ENCODE measurements around the gene KCND2. TPM values are rescaled to one million over a fixed set of nuclear protein-coding genes. Genes with fewer than 3 reads are reported as not detected.

Gene KCND2
- total and polyA plus RNA-seq, 2 experiments from 2014 or later = 0.45 to 2.2 TPM

GRCh38 chr7:120334475-120334874, 61.5 kb downstream of the KCND2 start:
- Histone ChIP-seq H3K4me3 (no peak overlapping the region), H3K36me3 (no peaks in the 10 kb centered on the region), H3K4me1 (ENCODE audit: low read depth) (no peaks in the 10 kb centered on the region), H3K9me3 (ENCODE audit: low read depth) (no peaks in the 10 kb centered on the region), H3K27ac (no peak overlapping the region), H3K27me3 (no peaks in the 10 kb centered on the region)
- TF ChIP-seq, protein P1, sequence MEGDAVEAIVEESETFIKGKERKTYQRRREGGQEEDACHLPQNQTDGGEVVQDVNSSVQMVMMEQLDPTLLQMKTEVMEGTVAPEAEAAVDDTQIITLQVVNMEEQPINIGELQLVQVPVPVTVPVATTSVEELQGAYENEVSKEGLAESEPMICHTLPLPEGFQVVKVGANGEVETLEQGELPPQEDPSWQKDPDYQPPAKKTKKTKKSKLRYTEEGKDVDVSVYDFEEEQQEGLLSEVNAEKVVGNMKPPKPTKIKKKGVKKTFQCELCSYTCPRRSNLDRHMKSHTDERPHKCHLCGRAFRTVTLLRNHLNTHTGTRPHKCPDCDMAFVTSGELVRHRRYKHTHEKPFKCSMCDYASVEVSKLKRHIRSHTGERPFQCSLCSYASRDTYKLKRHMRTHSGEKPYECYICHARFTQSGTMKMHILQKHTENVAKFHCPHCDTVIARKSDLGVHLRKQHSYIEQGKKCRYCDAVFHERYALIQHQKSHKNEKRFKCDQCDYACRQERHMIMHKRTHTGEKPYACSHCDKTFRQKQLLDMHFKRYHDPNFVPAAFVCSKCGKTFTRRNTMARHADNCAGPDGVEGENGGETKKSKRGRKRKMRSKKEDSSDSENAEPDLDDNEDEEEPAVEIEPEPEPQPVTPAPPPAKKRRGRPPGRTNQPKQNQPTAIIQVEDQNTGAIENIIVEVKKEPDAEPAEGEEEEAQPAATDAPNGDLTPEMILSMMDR (IDR thresholded peaks at IDR 0.05; ENCODE audit: low read depth, low read length) = no peak
- no peak for DNase-seq (ENCODE audit: low read depth in 1 of 2, low spot score in 1 of 2)

GRCh38 chr7:120337308-120337907, 64.4 kb downstream of the KCND2 start:
- H3K27ac ChIP-seq = no peak overlapping the region
- DNase-seq (ENCODE audit: low read depth in 1 of 2, low spot score in 1 of 2) = peak; percentile 25 to 35
- no peaks in the 10 kb centered on the region for H3K27me3 ChIP-seq
- H3K4me1 ChIP-seq (ENCODE audit: low read depth) = no peaks in the 10 kb centered on the region
- H3K36me3 ChIP-seq = no peaks in the 10 kb centered on the region
- no peak overlapping the region for H3K4me3 ChIP-seq
- H3K9me3 ChIP-seq (ENCODE audit: low read depth) = no peaks in the 10 kb centered on the region
- TF ChIP-seq, protein P1 (IDR thresholded peaks at IDR 0.05; ENCODE audit: low read depth, low read length) = peak; percentile 51

GRCh38 chr7:120344276-120344675, 71.3 kb downstream of the KCND2 start:
- no peaks in the 10 kb centered on the region for H3K27me3 ChIP-seq

DNA sequence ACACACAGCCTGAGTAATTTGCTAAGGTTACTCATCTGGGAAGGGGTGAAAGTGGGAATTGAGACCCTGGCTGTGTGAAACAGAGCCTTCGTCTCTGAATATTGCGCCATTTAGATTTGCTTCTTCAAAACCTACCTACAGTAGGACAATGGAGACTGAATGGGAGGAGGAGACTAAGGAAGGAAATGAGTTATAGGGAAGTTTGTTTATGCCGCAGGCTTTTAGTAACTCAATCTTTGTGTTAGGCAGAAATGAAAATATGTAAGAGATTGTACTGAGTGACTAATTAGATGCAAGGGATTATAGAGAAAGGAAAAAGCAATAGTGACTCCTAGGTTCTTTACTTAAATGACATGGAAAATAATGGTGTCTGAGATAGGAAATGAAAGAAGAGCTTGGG, 80.2 kb downstream of the KCND2 start:
- no peak overlapping the region for H3K4me3 ChIP-seq
- DNase-seq (ENCODE audit: low read depth in 1 of 2, low spot score in 1 of 2) = no peak
- no peaks in the 10 kb centered on the region for H3K4me1 ChIP-seq (ENCODE audit: low read depth)
- TF ChIP-seq, protein P1 (IDR thresholded peaks at IDR 0.05; ENCODE audit: low read depth, low read length) = no peak
- H3K36me3 ChIP-seq = no peaks in the 10 kb centered on the region
- no peaks in the 10 kb centered on the region for H3K9me3 ChIP-seq (ENCODE audit: low read depth)
- no peak overlapping the region for H3K27ac ChIP-seq
- H3K27me3 ChIP-seq = no peaks in the 10 kb centered on the region

More at GRCh38 chr7:120344276-120344675, 71.3 kb downstream of the KCND2 start:
- Histone ChIP-seq H3K4me1 (ENCODE audit: low read depth) (no peaks in the 10 kb centered on the region), H3K36me3 (no peaks in the 10 kb centered on the region), H3K9me3 (ENCODE audit: low read depth) (no peaks in the 10 kb centered on the region), H3K4me3 (no peak overlapping the region), H3K27ac (no peak overlapping the region)
- peak in 1 of 2 donors; percentile 85 for DNase-seq (ENCODE audit: low read depth in 1 of 2, low spot score in 1 of 2)
- TF ChIP-seq, protein P1 (IDR thresholded peaks at IDR 0.05; ENCODE audit: low read depth, low read length) = no peak

- Histone ChIP-seq H3K4me3 (no peak overlapping the region), H3K4me1 (ENCODE audit: low read depth) (no peaks in the 10 kb centered on the region), H3K36me3 (no peaks in the 10 kb centered on the region), H3K27ac (no peak overlapping the region), H3K9me3 (ENCODE audit: low read depth) (no peaks in the 10 kb centered on the region), H3K27me3 (no peaks in the 10 kb centered on the region)
- no peak for DNase-seq (ENCODE audit: low read depth in 1 of 2, low spot score in 1 of 2)
- TF ChIP-seq, protein P1 (IDR thresholded peaks at IDR 0.05; ENCODE audit: low read depth, low read length) = no peak
Measured at GRCh38 chr7:120360918-120361317, 87.9 kb downstream of the KCND2 start.
